HCEC 1CT (cell line): ENCODE data around the gene NTM.
"Not testable (repeated sequence)": the region's sequence is repeated elsewhere in the genome, so short reads cannot be mapped to it uniquely, and the experiment has no call there.

ENCODE experiments used
- DNase-seq: peaks from one replicate; pipeline ENCODE4 v3.0.0-alpha.2; 2017

The NTM gene

DNA sequence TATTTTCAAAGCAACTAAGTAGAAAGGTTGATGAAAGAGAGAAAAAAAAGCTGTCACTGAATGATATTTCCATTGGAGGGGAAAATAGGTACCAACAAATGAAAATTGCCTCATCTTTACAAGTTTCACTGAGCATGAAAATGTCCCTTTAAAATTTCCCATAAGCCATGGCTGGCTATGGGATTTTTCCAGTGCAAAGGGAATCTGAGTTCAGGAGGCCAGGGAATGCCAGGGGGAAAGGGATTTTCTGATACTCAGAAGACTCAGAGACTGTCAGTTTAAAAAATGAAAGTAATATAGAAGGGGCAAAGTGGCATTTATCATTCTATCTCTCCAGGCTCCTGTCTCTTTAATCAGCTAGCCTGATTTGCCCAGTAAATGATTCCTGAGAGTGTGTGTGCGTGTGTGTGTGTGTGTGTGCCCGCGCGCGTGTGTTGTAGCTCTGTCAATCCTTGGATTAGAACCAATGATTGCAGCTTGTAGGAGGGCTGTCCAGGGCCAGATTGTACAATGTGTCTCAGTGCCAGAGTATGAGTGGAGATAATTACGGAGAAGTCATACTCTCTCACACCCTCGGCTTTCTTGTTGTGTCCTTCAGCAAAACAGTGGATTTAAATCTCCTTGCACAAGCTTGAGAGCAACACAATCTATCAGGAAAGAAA is at the start of gene NTM:
Gene NTM, plus strand, starts transcription at position 526 of the 662 bp plus-strand sequence.
- DNase-seq: no peak

DNA sequence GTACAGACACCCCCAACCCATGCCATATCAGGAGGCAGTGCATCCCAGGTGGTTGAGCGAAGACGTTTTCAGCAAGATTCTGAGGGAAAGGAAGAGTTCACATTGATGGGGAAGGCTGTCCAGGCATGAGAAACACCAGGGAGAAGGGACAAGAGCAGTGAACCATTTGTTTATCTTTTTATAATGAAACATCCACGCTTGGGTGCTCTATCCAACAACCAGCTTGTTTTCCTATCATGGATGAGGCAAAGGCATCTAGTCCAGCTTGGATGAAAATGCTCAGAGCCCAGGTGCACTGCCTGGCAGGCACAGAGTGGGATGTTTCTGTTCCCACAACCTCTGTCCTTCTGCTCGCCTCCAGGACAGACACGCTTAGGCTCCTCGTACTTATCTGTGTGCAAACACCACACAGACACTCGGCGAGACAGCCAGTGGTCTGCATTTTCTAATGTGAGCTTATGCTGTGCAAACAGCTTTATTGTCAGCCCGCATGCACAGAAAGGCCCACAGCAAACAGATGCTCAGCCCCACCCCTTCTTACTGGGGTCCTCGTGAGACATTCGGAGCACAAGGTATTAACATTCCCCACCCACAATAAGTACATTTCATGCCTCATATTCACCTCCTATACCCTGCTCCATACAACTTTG is 45.4 kb upstream of the NTM start:
- DNase-seq: no peak

DNA sequence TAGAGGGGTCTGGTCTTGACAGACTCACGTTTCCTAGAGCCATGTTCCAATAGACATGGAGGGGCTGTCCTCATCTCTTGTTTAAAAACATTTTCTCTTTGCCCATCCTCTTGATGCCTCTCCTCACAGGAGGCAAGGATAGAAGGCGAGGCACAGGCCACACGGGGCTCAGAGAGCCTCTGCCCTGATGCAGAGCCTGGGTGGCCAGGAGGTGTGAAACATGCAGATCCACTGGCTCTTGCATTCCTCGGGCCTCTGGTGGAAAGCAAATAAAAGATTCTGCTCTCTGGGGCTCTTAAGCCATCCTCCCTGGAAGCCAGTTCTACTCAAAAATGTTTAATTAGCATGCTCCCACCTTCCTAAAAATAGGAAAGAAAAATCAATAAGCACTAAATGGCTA is 43.6 kb upstream of the NTM start:
- no peak for DNase-seq

DNA sequence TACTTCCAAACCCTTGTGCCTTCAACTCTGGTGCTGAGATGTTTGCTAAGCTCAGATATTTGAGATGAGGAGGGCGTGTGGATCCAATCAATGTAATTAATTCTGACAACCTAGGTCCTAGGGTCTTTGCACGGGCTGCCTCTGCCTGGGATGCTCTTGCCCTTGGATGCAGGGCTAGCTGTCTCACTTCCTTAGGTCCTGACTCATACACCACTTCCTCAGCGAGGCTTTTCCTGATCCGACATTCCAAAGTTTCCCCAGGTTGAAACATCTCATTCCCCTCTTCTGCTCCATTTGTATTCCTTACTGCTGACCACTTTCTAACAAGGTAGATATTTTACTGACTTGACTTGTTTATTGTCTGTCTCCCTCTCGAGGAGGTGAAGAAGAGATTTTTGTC is 43.0 kb upstream of the NTM start:
- no peak for DNase-seq

DNA sequence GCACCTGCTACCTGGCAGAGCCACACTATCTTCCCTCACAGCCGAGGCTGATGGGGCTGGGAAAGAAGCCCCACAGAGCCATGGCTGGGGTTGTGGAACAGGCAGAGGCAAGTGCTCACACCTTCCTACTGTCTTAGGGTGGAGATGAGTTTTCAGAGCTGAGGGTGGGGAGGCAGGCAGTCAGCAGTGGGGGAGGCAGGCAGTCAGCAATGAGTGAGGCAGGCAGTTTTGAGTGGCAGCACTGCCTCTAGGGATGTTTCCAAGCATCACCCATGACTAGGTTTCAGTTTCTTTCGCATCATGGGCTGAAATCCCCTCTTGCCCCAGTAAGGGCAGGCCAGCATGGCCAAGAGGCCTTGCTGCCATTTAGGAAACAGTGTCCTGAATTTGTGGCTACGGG is 41.6 kb upstream of the NTM start:
- no peak for DNase-seq

DNA sequence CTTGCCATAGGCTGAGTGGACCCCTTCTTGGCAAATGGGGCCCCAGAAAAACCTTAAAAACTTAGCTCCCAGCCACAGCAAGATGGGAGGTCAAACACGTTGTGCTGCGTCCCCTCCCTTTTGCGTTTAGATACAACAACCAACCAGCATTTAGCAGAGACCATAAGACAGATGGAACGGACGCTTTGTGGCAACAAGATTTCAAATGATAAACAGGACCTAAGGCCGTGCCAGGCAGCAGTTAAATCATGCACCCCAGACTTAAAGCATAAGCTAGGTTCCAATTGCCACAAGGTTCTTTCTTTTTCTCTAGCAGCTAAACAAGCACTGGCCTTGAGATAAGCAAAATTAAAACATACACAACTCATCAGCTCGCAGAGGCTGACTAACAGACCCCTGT is 39.4 kb upstream of the NTM start:
- no peak for DNase-seq

DNA sequence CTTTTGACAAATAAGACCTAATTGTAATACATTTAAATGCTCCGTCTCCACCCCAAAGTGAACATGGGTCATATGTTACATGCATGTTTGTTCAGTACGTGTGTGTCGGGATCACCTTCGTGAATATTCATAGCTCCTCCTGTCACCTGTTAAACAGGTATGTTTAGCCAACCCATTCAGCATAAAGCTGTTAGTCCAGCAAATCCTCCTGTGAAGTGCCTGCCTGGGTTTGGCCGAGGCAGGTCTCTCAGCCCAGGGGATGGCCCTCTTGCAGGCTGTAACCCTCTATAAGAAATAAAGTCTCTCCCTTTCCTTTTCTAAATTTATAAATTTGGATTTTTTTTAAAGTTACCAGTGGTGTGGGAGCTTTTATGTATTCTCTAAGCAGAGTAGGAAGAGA is 38.9 kb upstream of the NTM start:
- DNase-seq: no peak

DNA sequence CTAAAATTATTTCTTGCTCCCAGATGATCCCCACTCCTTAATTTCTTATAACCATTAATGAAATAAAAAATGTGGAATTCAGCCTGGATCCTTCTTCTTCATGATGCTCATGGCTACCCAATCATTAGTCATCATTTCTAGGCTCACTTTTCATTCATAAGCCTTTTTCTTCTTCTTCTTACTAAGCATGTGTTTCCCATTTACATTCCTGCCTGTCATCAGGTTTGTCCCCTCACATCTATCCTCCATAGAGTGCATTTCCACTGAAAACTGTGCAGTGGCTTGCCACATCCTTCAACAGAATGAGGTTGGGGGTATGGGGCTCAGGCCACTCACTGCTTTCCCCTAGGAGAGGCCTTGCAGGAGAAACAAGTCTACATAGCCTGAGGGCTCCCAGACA is 35.8 kb upstream of the NTM start:
- DNase-seq: no peak

DNA sequence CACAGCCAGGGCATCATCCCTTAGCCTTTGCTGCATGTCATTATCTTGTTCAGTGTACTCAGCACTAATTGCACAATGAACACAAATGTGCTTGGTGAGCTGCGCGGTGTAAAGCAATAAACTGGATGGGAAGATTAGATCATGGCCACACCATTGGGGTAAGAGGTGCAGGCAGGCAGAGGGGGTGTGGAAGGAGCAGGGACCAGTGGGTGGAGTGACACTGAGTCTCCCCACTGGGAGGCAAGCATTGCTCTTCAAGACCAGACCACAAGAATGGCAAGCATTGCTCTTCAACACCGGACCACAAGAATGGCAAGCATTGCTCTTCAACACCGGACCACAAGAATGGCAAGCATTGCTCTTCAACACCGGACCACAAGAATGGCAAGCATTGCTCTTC is 28.5 kb upstream of the NTM start:
- not testable (repeated sequence) for DNase-seq

DNA sequence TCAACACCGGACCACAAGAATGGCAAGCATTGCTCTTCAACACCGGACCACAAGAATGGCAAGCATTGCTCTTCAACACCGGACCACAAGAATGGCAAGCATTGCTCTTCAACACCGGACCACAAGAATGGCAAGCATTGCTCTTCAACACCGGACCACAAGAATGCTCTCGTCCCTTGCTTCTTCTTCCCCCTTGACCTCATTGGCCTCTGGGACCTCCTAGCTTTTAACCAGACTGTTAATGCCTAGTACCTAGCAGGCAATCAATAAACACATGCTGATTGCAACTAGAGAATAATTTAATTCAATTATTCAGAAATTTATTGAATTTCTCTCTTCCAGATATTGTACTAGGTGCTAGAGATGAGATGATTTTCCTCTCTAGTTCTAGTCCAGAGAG is 28.0 kb upstream of the NTM start:
- not testable (repeated sequence) for DNase-seq

DNA sequence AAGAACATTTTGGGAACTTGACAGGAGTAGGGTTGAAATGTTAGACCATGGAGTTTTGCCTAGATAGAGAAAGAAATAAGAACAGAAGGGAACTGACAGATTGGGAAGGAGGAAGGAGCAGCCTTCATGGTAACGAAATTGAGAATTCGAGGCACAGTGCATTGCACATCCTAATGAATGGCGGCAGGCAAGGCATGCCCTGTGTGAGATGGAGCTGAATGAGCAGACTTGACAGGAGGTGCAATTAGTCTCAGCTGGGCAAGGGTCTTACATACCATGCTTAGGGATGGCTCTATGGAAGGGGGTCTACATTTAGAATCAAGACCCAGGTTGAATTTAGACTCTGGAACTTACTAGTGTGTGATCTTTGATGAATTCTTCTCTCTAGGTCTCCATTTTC is 25.0 kb upstream of the NTM start:
- no peak for DNase-seq

DNA sequence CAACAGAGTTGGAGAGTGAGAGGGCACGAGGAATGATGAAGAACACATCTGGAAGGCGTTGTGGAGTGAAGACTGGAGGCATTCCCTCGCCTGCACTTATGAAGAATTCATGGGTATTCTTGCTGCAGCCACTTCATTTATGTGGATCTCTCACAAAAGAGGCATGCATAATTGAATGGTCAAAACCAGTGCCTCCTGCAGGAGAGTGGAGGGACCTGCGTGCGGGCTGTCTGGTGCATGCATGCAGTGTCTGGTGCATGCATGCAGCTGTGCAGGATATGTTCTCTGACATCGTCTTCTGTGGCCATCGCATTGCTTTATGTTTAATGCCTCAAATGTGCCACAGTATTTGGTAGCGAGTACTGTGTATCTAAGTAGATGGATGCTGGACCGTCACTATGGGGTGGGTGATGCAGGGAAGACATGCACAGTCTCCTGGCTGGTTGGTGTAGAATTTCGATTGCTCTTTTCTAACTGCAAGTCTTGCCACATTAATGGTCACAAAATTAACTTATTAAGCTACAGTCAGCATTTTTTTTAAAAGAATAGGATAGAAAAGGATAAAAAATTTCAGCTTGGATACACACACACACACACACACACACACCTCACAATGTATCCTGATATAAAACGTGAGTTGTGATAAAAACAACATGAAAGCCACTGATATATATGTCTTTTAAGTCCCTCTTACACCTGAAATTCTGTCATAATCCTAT is 20.9 kb upstream of the NTM start:
- no peak for DNase-seq

DNA sequence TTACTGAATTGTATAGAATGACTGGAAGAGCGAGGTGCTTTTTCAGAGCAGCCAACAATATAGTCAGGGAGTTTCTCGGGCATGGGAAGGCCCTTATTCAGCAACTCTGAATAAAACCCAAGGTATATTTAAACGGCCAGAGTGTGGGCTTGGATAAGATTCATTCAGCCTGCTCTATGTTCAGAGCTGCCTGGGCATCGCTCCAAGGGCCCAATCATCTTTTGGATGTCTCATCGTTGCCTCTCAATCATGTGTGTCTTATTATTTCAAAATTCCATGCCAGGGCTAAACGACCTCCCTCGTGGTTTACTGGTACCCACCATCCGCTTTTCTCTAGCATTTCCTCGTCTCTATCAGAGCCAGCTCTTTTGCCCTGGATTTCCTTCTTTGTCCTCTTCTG is 19.5 kb upstream of the NTM start:
- no peak for DNase-seq

DNA sequence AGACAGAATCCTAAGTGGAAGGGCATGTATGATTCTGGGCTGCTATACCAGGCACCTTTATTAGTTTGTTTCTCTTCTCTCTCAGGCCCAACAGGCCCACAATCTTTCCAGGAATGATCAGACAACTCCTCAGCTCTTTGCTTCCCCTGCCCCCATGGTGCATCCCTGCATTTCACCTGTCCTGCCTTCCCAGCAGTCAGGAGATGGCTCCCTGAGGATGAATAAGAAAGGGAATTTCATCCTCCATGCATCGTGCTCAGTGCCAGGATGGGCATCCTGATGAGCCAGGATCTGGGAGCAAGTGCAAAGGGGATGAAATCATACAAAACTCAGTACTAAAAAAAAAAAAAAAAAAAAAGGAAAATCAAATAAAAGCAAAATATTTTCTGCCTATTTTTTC is 18.6 kb upstream of the NTM start:
- DNase-seq: no peak

DNA sequence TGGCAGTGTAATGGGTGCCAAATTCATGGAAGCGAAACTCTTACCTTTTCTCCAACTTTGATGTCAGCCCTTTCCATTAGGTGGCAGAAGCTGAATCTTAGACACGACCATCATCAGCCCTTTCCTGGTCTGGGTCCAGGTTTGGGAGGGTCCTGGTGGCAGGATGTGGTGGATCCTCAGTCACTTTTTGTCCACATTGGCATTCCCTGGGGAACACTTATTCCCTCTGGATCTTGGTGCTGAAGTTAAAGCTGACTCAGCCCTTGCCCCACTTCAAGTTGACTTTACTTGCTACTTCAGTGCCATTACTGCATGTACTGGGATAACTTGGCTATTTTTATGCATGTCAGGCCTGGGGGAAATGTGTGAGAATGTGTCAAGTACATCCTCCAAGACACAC is 16.6 kb upstream of the NTM start:
- no peak for DNase-seq

DNA sequence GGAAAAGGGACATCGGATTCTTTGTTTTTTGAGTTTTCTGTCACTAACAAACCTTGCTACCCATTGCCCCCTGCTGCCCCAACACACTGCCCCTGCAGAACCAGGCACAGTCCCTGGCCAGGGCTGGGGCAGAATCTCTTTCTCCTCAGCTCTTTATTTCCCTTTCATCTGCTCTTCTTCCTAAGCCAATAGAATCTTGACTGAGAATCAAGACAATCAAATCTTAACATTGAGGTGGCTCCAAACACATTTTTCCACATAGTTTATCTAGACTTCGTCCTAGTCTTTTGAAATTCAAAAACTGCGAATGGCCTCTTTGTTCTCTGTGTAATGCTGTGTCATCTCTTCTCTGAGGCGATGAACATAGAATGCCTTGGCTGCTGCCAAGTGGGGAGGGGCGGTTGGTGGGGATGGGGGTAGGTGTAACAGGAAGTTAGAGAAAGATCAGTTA is 16.1 kb upstream of the NTM start:
- DNase-seq: no peak

DNA sequence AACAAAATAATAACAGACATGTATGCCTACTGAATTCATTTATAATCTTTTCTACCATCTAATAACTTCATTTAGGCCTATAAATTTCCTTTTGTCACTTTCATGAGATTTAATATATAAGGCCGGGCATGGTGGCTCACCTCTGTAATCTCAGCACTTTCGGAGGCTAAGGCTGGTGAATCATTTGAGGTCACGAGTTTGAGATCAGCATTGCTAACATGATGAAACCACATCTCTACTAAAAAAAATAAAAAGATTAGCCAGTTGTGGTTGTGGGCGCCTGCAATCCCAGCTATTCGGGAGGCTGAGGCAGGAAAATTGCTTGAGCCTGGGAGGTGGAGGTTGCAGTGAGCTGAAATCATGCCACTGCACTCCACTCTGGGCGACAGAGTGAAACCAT is 14.2 kb upstream of the NTM start:
- no peak for DNase-seq

DNA sequence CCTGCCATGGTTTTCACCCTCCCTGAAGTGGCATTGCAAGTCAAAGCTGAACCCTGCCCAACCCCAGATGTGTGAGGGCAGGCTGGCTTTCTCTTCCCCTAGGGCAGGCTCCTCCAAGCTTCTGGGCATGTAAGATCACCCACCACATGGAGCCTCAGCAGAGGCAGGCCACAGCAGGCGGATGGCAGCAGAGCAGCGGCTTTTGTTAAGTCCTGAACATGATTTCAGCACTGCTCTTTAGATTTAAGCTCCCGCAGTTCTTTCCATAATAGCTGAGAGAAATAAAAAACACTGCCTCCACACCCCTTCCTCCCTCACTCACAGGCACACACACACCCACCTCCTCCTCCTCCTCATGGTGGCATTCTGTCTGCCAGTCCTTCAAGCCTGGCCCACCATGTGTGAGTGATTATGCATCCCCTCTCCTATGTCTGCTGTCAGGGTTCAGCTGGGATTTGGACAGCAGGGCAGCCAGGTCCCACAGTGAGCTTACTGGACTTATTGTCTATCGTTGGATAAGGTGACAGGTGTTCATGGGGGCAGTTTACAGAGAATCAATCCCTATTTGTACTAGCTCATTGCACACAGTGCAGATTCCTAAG is 5.0 kb upstream of the NTM start:
- no peak for DNase-seq

DNA sequence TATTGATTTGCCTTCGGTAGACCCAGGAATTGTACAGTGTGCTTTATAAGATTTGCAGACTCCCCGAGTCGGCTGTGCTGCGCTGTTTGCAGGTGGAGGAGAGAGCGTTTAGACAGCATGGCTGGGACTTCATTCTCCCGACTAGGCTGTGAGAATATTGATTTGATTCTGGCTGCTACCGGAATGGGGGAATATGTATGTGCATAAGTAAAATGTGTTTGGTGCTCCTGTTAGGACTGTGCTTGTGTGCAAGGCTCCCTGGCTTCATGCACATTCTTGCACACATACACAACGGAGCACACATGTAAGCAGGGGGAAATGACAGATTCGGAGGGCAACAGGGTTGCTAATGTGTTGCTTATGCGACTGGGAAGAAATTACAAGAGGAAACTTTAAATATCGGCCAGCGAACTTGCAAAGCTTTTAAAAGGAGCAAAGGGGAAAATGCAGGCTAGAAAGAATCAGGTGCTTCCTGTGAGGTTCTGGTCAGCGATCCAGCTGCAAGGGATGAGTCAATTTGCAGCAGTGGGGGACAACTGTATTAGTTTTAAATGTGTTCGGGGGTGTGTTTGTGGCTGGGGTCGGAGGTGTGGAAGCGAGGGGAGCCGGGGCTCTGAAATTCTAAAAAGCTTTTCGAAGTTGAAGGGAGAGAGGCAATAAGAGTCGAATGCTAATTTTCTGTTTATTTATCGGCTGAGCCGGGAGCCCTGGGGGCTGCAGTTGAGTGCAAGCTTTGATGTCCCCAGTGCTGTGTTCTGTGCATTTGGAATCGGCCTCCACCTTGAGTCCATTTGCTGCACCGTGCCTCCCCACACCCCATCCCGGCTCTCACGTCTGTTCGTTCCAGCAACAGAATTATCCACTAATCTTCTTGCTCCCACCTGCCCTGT is 731 bp downstream of the NTM start:
- no peak for DNase-seq

DNA sequence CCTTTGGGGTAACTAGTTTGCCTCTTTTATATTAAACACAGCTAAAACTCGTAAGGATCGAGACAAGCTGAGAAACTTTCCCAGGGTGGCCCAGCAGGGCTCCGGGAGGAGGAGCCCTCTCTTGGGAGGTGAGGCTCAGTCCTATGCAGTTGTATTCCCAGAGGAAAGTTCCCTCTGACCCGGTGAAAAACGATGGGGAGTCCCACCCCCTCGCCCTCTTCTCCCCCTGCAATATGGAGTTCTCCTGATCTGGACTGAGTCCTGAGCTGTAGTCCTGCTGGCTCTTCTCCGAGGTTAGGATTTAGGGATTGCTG is 1.3 kb downstream of the NTM start:
- DNase-seq: no peak

DNA sequence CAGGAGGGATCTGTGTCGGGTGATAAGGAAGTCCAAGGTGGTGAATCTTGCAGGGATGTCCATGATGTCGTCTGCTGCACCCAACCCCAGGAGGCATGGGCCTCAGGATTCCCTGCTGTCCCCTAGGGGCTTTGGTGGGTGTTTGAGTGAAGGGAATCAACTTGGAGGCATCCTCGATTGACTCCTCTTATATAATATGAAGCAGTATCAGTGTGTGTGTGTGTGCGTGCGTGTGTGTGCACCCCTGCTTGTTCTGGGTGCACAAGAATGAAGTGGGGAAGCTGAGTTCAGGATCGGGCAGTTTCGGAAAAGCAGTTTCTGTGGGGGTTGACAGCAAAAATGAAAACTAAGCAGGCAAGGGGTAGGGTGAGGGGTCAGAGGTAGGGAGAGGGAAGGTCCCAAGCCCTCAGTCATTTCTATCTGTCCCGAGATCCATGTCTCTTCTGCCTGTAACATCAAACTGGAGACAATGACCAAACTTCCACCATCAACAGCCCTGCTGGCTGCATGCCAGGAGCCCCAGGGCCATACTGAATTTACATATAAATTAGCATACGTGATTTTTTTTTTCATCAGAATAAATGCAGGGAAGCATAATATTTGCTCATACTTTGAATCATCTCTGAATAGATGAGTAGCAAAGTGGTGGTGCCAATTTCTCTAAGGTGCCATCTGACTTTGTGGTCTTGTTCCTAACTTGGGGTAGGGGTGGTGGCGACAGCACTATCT is 2.0 kb downstream of the NTM start:
- DNase-seq: no peak

DNA sequence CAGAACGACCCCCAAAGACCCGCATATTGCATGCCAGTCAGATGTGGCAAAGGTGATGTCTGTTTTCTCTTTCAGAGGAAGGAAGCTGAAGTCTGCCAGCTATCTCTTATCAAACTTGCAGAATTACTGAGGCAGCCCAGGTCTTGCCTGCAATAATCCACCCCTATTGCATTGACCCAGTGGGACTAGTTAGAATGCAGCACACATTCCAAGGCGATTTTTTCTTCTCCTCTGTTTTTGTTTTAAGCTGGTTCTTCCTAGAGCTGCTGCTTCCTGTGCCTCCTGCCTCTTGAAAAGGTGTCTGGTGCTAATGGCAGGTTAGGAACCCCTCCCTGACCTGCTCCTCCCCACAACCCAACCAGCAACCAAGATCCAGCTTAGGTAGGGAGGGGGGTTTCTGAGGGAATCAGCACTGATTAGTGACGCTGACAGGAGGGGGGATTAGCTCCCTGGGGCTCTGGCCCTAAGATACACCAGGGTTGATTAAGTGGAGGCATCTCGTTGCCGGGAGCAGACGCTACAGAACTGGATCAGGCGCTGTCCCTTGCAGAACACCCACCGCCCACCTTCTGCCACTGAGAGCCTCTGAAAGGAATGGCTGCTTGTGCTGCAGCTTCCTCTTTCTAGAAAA is 2.8 kb downstream of the NTM start:
- no peak for DNase-seq
